ENCODE data around the gene HCLS1. TPM values are rescaled to one million over a fixed set of nuclear protein-coding genes. Genes with fewer than 3 reads are reported as not detected.

The HCLS1 gene
- total and polyA plus RNA-seq, 9 of the 15 experiments (the other 6 are each of a cell fraction or from before 2014, with no cell fraction given), result 4.8 to 34.1 (median 22.0) TPM

DNA sequence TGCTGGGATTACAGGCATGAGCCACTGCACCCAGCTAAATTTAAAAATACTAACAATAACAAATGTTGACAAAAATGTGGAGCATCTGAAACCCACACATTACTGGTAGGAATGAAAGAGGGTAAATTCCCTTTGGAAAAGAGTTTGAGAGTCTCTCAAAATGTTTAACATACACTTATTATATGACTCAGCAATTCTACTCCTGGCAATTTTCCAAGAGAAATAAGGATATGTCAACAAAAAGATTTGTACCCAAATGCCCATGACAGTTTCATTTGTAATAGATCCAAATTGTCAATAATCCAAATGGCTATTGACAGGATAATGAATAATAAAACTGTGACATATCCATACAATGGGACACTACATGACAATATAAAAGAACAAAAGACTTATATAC, 9.0 kb downstream of the HCLS1 start (continued):
- TF ChIP-seq ZNF830 (CRISPR knock-in tag; IDR thresholded peaks at IDR 0.05), result no peak
- no peak for TF ChIP-seq KDM1A (IDR thresholded peaks at IDR 0.05)
- TF ChIP-seq, protein P1, sequence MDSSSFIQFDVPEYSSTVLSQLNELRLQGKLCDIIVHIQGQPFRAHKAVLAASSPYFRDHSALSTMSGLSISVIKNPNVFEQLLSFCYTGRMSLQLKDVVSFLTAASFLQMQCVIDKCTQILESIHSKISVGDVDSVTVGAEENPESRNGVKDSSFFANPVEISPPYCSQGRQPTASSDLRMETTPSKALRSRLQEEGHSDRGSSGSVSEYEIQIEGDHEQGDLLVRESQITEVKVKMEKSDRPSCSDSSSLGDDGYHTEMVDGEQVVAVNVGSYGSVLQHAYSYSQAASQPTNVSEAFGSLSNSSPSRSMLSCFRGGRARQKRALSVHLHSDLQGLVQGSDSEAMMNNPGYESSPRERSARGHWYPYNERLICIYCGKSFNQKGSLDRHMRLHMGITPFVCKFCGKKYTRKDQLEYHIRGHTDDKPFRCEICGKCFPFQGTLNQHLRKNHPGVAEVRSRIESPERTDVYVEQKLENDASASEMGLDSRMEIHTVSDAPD (CRISPR knock-in tag; IDR thresholded peaks at IDR 0.05), result no peak
- TF ChIP-seq, protein P2, sequence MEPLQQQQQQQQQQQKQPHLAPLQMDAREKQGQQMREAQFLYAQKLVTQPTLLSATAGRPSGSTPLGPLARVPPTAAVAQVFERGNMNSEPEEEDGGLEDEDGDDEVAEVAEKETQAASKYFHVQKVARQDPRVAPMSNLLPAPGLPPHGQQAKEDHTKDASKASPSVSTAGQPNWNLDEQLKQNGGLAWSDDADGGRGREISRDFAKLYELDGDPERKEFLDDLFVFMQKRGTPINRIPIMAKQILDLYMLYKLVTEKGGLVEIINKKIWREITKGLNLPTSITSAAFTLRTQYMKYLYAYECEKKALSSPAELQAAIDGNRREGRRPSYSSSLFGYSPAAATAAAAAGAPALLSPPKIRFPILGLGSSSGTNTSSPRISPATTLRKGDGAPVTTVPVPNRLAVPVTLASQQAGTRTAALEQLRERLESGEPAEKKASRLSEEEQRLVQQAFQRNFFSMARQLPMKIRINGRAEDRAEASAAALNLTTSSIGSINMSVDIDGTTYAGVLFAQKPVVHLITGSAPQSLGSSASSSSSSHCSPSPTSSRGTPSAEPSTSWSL (CRISPR knock-in tag; IDR thresholded peaks at IDR 0.05; ENCODE audit: borderline replicate concordance), result no peak
- TF ChIP-seq MAFF (IDR thresholded peaks at IDR 0.05; ENCODE audit: low read length), result peak; percentile 92
- TF ChIP-seq HDAC3 (IDR thresholded peaks at IDR 0.05; ENCODE audit: borderline replicate concordance, partially characterized antibody), result no peak
- no peak for TF ChIP-seq SPI1 (IDR thresholded peaks at IDR 0.05; ENCODE audit: borderline replicate concordance, low read depth, low read length)
- peak; percentile 96 for TF ChIP-seq ZNF316 (IDR thresholded peaks at IDR 0.05)
- no peak for TF ChIP-seq KLF6 (CRISPR knock-in tag; IDR thresholded peaks at IDR 0.05; ENCODE audit: borderline replicate concordance)
- TF ChIP-seq, protein P3, sequence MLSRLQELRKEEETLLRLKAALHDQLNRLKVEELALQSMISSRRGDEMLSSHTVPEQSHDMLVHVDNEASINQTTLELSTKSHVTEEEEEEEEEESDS (CRISPR knock-in tag; IDR thresholded peaks at IDR 0.05), result no peak
- no peak for TF ChIP-seq CREM (IDR thresholded peaks at IDR 0.05; ENCODE audit: low read depth)
- no peak for TF ChIP-seq ZNF12 (CRISPR knock-in tag; IDR thresholded peaks at IDR 0.05)
- TF ChIP-seq ZFP36 (IDR thresholded peaks at IDR 0.05; ENCODE audit: low read depth, low read length, partially characterized antibody), result no peak
- no peak for TF ChIP-seq ZC3H8 (IDR thresholded peaks at IDR 0.05)
- no peak for TF ChIP-seq SRSF1 (IDR thresholded peaks at IDR 0.05; ENCODE audit: low read depth, low read length)
- peak; percentile 91 for TF ChIP-seq BACH1 (tag; IDR thresholded peaks at IDR 0.05)
- TF ChIP-seq FOXM1 (IDR thresholded peaks at IDR 0.05; ENCODE audit: low read depth), result no peak
- TF ChIP-seq FOXM1 (CRISPR knock-in tag; IDR thresholded peaks at IDR 0.05; ENCODE audit: low read depth), result no peak
- peak; percentile 6 for TF ChIP-seq MEIS2 (IDR thresholded peaks at IDR 0.05; ENCODE audit: partially characterized antibody)
- TF ChIP-seq CAMTA2 (CRISPR knock-in tag; conservative IDR thresholded peaks at IDR 0.05), result no peak
- TF ChIP-seq PML (IDR thresholded peaks at IDR 0.05; ENCODE audit: low read length), result no peak
- no peak for TF ChIP-seq ESRRB (CRISPR knock-in tag; IDR thresholded peaks at IDR 0.05; ENCODE audit: borderline replicate concordance)
- no peak for TF ChIP-seq NFIX (CRISPR knock-in tag; IDR thresholded peaks at IDR 0.05; ENCODE audit: low read depth)
